Astrocyte of the spinal cord (primary cell): ENCODE measurements around the gene ZSCAN16.

Experiments
- DNase-seq: peaks from one replicate; pipeline ENCODE4 v3.0.0; 2011; ENCODE audit warnings: low read depth, low spot score
- H3K4me3 ChIP-seq: 2 replicates; pipeline ENCODE4 v1.5.1; 2011; ENCODE audit warnings: low read depth, mild to moderate bottlenecking, low read length, moderate library complexity
- in situ Hi-C: cut with HindIII; loops from 2 replicates; pipeline ENCODE4 v1.10.0; 2017; ENCODE audit warnings: low sequenced_read_pairs
- TF ChIP-seq, protein P1 (sequence below): IDR thresholded peaks from 2 replicates; pipeline ENCODE4 v1.5.1; 2012; ENCODE audit warnings: low read depth, mild to moderate bottlenecking, low read length, inconsistent platforms

ZSCAN16 gene

DNA sequence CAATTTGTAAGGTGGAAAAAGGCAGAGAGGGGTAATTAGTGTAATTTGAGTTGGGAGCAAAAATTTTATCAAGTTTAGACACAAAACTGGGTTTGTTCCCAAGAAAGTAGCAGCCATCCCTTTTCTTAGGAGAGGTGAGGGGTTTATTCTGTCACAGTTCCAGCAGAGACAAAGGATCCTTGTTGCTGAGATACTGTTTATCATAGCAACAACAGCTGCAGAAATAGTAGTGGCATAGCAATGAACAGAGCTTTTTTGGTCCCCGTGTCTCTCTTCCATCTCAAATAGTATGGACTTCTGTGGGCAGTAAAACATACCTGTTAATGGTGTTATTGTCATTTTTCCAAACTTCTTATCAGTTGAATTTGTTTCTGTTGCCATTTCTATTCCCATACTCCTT is 41.2 kb downstream of the ZSCAN16 start:
- in situ Hi-C loops: no loop called here
- H3K4me3 ChIP-seq: no peak overlapping the region
- DNase-seq: no peak
- TF ChIP-seq, protein P1, sequence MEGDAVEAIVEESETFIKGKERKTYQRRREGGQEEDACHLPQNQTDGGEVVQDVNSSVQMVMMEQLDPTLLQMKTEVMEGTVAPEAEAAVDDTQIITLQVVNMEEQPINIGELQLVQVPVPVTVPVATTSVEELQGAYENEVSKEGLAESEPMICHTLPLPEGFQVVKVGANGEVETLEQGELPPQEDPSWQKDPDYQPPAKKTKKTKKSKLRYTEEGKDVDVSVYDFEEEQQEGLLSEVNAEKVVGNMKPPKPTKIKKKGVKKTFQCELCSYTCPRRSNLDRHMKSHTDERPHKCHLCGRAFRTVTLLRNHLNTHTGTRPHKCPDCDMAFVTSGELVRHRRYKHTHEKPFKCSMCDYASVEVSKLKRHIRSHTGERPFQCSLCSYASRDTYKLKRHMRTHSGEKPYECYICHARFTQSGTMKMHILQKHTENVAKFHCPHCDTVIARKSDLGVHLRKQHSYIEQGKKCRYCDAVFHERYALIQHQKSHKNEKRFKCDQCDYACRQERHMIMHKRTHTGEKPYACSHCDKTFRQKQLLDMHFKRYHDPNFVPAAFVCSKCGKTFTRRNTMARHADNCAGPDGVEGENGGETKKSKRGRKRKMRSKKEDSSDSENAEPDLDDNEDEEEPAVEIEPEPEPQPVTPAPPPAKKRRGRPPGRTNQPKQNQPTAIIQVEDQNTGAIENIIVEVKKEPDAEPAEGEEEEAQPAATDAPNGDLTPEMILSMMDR: no peak

DNA sequence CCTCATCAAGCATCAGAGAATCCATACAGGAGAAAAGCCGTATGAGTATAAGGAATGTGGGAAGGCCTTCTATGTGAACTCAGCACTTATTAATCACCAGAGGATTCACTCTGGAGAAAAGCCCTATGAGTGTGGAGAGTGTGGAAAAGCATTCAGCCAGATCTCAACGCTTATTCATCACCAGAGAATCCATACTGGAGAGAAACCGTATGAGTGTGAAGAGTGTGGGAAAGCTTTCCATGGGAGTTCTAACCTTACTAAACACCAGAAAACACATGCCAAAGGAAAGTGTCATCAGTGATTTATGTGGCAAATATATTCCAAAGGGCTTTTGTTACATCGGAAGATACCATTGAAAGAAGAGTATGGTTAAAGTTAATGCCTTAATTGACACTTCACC is 42.7 kb downstream of the ZSCAN16 start:
- DNase-seq: peak; percentile 22
- in situ Hi-C loops: no loop called here
- no peak overlapping the region for H3K4me3 ChIP-seq
- TF ChIP-seq, protein P1: no peak

DNA sequence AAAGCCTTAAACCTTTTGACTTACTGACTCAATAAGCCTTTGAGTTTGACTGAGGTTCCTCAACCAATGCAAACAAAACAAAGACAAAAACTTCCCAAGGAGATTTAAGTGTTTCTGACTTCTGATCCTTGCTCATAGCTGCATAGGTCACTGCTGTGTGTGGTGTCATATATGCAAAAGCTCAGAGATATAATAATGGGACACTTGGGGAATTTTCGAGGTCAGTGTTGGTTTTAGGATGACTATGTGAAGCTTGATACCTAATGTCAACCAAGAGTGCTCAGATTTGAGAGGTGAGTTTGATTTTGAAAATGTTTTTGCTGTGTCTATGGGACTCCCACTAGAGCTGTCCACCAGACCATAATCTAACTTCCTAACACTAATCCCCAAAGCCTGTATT is 43.5 kb downstream of the ZSCAN16 start:
- H3K4me3 ChIP-seq: no peak overlapping the region
- no peak for DNase-seq
- in situ Hi-C loops: no loop called here
- TF ChIP-seq, protein P1: no peak

DNA sequence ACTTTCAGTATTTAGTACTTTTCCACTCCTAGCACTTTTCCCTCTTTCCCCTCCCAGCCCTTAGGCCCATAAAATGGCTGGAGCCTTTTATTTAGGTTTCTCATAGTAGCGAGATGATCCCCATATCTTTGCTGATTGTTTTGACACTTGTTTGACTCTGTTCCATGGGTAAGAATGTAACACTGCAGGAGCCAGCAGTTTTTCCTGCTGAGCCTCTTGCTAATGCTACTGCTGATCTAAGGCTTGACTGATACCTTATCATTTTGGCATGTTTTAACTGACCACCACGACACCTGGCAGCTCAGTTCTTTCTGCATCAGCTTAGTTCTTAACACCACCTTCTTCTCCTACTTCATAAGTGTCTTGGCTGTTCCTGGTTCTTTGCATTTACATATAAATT is 46.9 kb downstream of the ZSCAN16 start:
- in situ Hi-C loops: no loop called here

DNA sequence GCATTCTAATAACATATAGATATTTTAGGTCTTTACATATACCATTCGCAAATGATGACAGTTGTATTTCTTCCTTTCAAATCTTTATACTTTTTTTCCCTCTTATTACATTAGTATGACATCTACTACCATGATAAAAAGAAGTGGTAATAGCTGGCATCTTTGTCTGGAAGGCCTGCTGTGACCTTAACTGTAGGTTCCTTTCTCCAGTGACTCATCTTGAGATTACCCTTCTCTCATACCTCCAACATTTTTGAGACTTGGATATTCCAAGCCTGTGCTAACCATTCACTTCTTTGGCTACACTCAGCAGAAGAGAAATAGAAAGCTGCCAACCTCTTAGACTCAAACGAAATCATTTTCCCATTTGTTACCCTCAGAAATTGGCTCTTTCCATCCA is 47.6 kb downstream of the ZSCAN16 start:
- in situ Hi-C loops: no loop called here
- TF ChIP-seq, protein P1: no peak
- no peak overlapping the region for H3K4me3 ChIP-seq
- no peak for DNase-seq

More for the DNA sequence above, 46.9 kb downstream of the ZSCAN16 start:
- TF ChIP-seq, protein P1: no peak
- H3K4me3 ChIP-seq: no peak overlapping the region
- no peak for DNase-seq

DNA sequence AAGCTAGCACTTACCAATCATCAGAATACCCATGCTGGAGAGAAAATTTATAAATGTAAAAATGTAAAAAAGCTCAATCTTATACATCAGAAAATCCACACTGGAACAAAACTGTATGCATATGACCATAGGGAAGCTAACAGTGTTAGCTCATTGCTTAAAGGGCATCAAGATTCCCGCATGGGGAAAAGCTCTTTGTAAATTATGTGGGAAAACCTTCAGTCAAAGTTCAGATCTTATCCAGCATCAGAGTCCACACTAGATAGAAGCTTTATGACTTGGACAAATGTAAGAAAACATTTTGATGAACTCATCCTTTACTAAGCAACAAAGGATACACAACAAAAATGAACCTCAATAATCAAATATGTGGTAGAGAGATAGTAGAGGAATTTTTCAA is 52.0 kb downstream of the ZSCAN16 start:
- DNase-seq: no peak
- no peak overlapping the region for H3K4me3 ChIP-seq
- in situ Hi-C loops: no loop called here
- TF ChIP-seq, protein P1: no peak
